GM21576 (cell line): ENCODE data around the gene SEC23IP.
A peak's percentile ranks its signal among the peaks of the same experiment; 100 is the strongest.
"Not testable (repeated sequence)": the region's sequence is repeated elsewhere in the genome, so short reads cannot be mapped to it uniquely, and the experiment has no call there.

Experiments
- ATAC-seq: cut with Tn5 transposase; IDR thresholded peaks from one replicate; pipeline ENCODE4 v1.9.1; 2021; ENCODE audit warnings: mild to moderate bottlenecking, moderate library complexity; ENCODE audit not compliant: unreplicated experiment

Gene SEC23IP

DNA sequence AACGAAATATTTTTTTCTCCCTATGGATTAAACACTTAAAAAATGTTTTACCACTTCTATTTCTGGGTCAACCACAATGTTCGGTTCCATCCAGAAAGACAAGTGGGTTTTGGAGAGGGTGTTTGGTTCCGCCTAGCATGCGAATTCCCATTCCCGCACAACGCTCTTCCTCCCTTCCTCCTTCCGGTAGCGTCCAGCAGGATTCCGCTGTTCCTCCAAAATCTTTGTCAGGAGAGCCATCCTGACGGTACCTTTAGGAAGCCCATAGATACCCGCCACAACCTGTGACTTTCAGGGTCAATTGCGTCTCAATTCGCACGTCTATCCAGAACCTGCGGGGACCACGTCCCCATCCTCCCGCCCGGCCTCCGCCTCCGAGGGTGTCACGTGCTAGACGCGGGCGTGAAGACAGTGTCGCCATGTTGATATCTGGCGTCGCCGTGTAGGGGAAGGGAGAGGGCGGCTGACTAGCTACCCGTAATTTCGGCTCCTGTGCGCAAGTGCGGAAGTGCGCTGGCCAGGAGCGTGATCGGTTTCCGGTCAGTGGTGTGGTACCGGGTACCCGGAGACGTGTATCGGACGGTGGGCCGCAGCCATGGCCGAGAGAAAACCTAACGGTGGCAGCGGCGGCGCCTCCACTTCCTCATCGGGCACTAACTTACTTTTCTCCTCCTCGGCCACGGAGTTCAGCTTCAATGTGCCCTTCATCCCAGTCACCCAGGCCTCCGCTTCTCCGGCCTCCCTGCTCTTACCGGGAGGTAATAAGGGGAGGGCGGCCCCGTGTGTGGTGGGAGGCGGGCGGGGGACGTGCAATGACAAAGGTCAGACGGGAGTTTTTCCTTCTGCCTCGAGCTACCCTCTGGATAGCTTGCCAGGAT is at the start of gene SEC23IP:
SEC23IP (plus strand) TSS at position 543 of the 878 bp plus-strand sequence; CDS start at position 596, 53 bp downstream.
- ATAC-seq = peak; percentile 99

GRCh38 chr10:119845656-119846055 is 46.9 kb upstream of the SEC23IP start:
- no peak for ATAC-seq

- ATAC-seq = no peak
Observed at GRCh38 chr10:119849031-119849789, 43.3 kb upstream of the SEC23IP start.

DNA sequence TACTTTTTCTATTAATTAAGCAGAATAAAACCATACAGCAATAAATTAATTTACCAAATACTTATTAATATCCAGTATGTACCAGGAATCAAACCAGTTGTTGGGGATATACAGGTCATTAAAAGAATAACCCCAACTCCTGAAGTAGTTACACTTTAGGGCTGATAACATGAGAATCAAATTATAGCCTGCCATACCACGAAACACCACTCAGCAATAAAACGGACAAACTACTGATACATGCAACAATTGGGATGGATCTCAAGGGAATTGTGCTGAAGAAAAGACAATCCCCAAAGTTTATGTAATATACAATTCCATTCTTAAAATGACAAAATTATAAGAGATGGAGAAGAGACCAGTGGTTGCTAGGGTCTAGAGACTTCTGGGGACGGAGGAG is 42.6 kb upstream of the SEC23IP start:
- ATAC-seq = no peak

DNA sequence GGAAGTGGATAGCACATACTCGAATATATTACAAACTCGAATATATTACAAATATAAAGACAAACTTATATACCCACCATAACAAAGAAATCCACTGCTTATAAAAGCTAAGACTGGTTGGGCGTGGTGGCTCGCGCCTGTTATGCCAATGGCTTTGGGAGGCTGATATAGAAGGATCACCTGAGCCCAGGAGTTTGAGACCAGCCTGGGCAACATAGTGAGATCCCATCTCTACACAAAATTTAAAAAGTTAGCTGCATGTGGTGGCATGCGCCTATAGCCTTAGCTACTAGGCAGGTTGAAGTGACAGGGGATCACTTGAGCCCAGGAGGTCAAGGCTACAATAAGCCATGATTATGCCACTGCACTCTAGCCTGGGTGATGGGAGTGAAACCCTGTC is 40.3 kb upstream of the SEC23IP start:
- ATAC-seq = no peak

GRCh38 chr10:119852822-119853221 is 39.7 kb upstream of the SEC23IP start:
- ATAC-seq = no peak

DNA sequence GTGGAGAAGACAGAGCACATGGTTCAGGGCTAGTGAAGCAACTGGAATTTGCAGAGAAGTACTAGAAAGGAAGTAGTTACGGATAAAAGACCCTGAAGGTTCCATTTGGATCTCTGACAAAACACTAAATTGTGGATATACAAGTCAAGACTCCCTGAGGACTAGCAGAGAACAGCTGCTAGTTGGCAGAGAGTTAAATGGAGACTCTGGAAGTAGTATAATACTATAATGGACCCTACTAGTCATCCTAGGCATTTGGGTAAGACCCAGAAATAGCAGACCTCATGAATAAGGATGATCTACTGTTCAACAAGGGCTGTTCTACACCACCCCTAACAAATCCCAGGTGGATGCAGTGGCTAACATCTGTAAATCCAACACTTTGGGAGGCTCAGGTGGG is 39.0 kb upstream of the SEC23IP start:
- ATAC-seq = no peak

- ATAC-seq = no peak
Observed at GRCh38 chr10:119858063-119858462, 34.5 kb upstream of the SEC23IP start.

GRCh38 chr10:119859420-119860258 is 32.9 kb upstream of the SEC23IP start:
- peak; percentile 54 for ATAC-seq

DNA sequence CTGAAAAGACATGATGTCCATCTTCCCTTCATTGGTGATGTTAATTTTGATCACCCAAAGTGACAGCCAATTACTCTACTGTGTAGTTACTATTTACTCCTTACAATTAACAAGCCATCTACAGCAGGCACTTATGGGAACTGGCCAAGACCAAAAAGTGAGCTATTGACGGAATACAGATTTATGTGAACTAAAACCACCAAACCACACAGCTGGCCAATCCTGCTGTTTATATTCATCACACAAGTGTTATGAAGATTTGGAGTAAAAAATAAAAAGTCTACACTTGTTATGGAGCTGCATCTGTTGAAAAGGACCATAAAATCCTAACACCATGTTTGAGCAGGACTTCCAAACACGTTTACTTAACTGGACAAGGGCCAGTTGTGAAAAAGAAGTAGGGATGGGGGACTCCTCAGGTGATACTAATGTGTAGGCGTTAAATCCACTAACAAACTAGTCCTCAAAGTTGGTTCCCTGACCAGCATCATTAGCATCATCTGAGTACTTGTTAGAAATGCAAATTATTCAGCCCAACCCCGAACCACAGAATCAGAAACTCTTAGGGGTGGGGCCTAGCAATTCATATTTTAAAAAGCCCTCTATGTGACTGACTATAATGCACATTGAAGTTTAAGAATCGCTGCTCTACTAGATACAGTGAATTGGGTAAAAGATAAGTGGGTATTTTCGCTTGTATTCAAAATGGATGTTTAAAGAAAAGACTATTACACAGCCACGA is 31.5 kb upstream of the SEC23IP start:
- ATAC-seq = no peak

DNA sequence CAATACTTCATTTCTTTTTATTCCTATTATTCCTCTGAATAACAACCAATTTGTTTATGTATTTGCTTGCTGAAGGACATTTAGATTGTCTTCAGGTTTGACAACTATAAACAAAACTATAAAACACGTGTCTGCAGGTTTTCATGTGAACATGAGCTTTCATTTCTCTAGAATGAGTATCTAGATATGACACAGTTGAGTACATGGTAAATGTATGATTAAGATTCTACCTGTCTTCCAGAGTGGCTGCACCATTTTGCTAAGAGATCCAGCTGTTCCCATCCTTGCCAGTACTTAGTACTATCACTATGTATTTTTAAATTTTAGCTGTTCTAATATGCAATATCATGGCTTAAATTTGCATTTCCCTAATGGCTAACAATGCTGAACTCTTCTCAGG is 30.0 kb upstream of the SEC23IP start:
- ATAC-seq = no peak

- ATAC-seq = no peak
Observed at GRCh38 chr10:119863951-119864565, 28.5 kb upstream of the SEC23IP start.

DNA sequence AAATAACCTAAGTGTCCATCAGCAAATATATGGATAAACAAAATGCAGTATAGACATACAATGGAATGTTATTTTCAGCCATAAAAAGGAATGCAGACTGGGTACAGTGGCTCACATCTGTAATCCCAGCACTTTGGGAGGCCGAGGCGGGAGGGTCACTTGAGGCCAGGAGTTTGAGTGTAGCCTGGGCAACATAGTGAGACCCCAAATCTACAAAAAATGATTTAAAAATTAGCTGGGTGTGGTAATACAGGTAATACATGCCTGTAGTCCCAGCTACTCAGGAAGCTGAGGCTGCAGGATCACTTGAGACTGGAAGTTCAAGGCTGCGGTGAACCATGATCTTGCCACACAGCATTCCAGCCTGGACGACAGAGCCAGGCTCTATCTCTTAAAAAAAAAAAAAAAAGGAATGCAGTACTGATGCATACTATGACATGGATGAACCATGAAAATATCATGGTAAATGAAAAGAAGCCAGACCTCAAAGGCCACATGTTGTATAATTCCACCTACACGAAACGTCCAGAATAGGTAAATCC is 26.8 kb upstream of the SEC23IP start:
- no peak for ATAC-seq

- ATAC-seq = no peak
Observed at GRCh38 chr10:119867317-119867716, 25.2 kb upstream of the SEC23IP start.

GRCh38 chr10:119869398-119869797 is 23.1 kb upstream of the SEC23IP start:
- ATAC-seq = not testable (repeated sequence)

- peak; percentile 38 for ATAC-seq
Observed at GRCh38 chr10:119871881-119872609, 20.5 kb upstream of the SEC23IP start.

- peak; percentile 21 for ATAC-seq
Observed at GRCh38 chr10:119872610-119872859, 20.0 kb upstream of the SEC23IP start, which contains the start of gene MCMBP. TSS of gene MCMBP (minus strand) at chr10:119872843. CDS start at chr10:119872584, 259 bp downstream.

GRCh38 chr10:119872860-119873681 is 19.5 kb upstream of the SEC23IP start:
- peak; percentile 82 for ATAC-seq
